ENCODE results near the gene ZNF660. TPM values are rescaled to one million over a fixed set of nuclear protein-coding genes. Genes with fewer than 3 reads are reported as not detected.

The ZNF660 gene
- total and polyA plus RNA-seq, 2 experiments from 2014 or later = 4.0 to 9.8 TPM

- H3K4me1 ChIP-seq (ENCODE audit: insufficient read depth) = peaks cover 10% of the 10 kb centered on the region
- peak overlapping the region; percentile 83 for H3K4me2 ChIP-seq
- H3K27me3 ChIP-seq = peaks cover 10% of the 10 kb centered on the region
- peak overlapping the region; percentile 67 for H3K4me3 ChIP-seq
- H4K20me1 ChIP-seq (ENCODE audit: insufficient read depth, poor library complexity, severe bottlenecking) = no peaks in the 10 kb centered on the region
- TF ChIP-seq CTCF (IDR thresholded peaks at IDR 0.05; ENCODE audit: poor library complexity) (no peak), EZH2phosphoT487 (IDR thresholded peaks at IDR 0.05; ENCODE audit: low read depth, severe bottlenecking, unreplicated experiment) (no peak), EZH2 (IDR thresholded peaks at IDR 0.05; ENCODE audit: borderline replicate concordance) (no peak)
- no peak for DNase-seq (ENCODE audit: low spot score)
- H3K9me2 ChIP-seq (replicated peaks; ENCODE audit: insufficient read depth) = no peaks in the 10 kb centered on the region
- peak overlapping the region; percentile 87 for H2AFZ ChIP-seq
- WGBS (ENCODE audit: low lambda C conversion rate, missing lambda C conversion rate) = 13% methylated on average over 5 of the region's 5 CpGs
- H3K36me3 ChIP-seq (replicated peaks; ENCODE audit: insufficient read depth, low read depth) = no peaks in the 10 kb centered on the region
- peaks cover 27% of the 10 kb centered on the region for H3K79me2 ChIP-seq
- peak overlapping the region; percentile 84 for H3K27ac ChIP-seq
- no peaks in the 10 kb centered on the region for H3K9me3 ChIP-seq (ENCODE audit: low read depth)
Observed at GRCh38 chr3:44555723-44556122, 29.0 kb upstream of the ZNF660 start.

DNA sequence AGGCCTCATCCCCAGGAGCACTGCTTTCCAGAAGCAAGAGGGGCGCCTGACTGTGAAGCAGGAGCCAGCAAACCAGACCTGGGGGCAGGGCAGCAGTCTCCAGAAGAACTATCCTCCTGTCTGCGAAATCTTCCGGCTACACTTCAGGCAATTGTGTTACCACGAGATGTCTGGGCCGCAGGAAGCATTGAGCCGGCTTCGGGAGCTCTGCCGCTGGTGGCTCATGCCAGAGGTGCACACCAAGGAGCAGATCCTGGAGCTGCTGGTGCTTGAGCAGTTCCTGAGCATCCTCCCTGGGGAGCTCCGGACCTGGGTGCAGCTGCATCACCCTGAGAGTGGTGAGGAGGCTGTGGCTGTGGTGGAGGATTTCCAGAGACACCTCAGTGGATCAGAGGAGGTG is 27.7 kb upstream of the ZNF660 start:
- Histone ChIP-seq H2AFZ (no peak overlapping the region), H3K4me3 (no peak overlapping the region), H3K79me2 (peaks cover 27% of the 10 kb centered on the region), H3K9me3 (ENCODE audit: low read depth) (no peaks in the 10 kb centered on the region), H3K4me1 (ENCODE audit: insufficient read depth) (peaks cover 10% of the 10 kb centered on the region), H3K36me3 (replicated peaks; ENCODE audit: insufficient read depth, low read depth) (no peaks in the 10 kb centered on the region), H4K20me1 (ENCODE audit: insufficient read depth, poor library complexity, severe bottlenecking) (no peaks in the 10 kb centered on the region), H3K4me2 (peak overlapping the region; percentile 83), H3K27me3 (peaks cover 6% of the 10 kb centered on the region), H3K27ac (no peak overlapping the region), H3K9me2 (replicated peaks; ENCODE audit: insufficient read depth) (no peaks in the 10 kb centered on the region)
- DNase-seq (ENCODE audit: low spot score) = no peak
- WGBS (ENCODE audit: low lambda C conversion rate, missing lambda C conversion rate) = 97% methylated on average over 9 of the region's 9 CpGs
- TF ChIP-seq EZH2phosphoT487 (IDR thresholded peaks at IDR 0.05; ENCODE audit: low read depth, severe bottlenecking, unreplicated experiment) (no peak), EZH2 (IDR thresholded peaks at IDR 0.05; ENCODE audit: borderline replicate concordance) (no peak), CTCF (IDR thresholded peaks at IDR 0.05; ENCODE audit: poor library complexity) (no peak)

GRCh38 chr3:44561076-44561475 is 23.7 kb upstream of the ZNF660 start:
- H3K27ac ChIP-seq = no peak overlapping the region
- H3K27me3 ChIP-seq = no peaks in the 10 kb centered on the region
- no peak overlapping the region for H2AFZ ChIP-seq
- no peak for DNase-seq (ENCODE audit: low spot score)
- H3K4me2 ChIP-seq = no peak overlapping the region
- H3K4me1 ChIP-seq (ENCODE audit: insufficient read depth) = peaks cover 7% of the 10 kb centered on the region
- no peak for TF ChIP-seq CTCF (IDR thresholded peaks at IDR 0.05; ENCODE audit: poor library complexity)
- TF ChIP-seq EZH2phosphoT487 (IDR thresholded peaks at IDR 0.05; ENCODE audit: low read depth, severe bottlenecking, unreplicated experiment) = no peak
- no peak for TF ChIP-seq EZH2 (IDR thresholded peaks at IDR 0.05; ENCODE audit: borderline replicate concordance)
- peaks cover 22% of the 10 kb centered on the region for H3K79me2 ChIP-seq
- H3K36me3 ChIP-seq (replicated peaks; ENCODE audit: insufficient read depth, low read depth) = peaks cover 3% of the 10 kb centered on the region
- H4K20me1 ChIP-seq (ENCODE audit: insufficient read depth, poor library complexity, severe bottlenecking) = no peaks in the 10 kb centered on the region
- 91% methylated on average over 1 of the region's 1 CpG for WGBS (ENCODE audit: low lambda C conversion rate, missing lambda C conversion rate)
- no peaks in the 10 kb centered on the region for H3K9me3 ChIP-seq (ENCODE audit: low read depth)
- H3K4me3 ChIP-seq = no peak overlapping the region
- no peaks in the 10 kb centered on the region for H3K9me2 ChIP-seq (replicated peaks; ENCODE audit: insufficient read depth)

DNA sequence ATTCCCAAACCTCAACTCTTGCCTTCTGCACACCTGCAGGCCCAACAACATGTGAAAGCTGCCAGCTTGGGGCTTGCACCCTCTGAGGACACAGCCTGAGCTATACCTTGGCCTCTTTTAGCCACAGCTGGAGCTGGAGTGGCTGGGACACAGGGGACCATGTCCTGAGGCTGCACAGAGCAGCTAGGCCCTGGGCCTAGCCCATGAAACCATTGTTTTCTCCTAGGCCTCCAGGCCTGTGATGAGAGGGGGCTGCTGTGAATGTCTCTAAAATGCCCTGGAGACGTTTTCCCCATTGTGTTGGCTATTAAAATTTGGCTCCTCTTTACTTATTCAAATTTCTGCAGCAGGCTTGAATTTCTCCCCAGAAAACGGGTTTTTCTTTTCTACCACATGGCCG is 22.6 kb upstream of the ZNF660 start:
- Histone ChIP-seq H3K9me2 (replicated peaks; ENCODE audit: insufficient read depth) (no peaks in the 10 kb centered on the region), H3K79me2 (peaks cover 12% of the 10 kb centered on the region), H3K4me3 (no peak overlapping the region), H3K27me3 (no peaks in the 10 kb centered on the region), H4K20me1 (ENCODE audit: insufficient read depth, poor library complexity, severe bottlenecking) (no peaks in the 10 kb centered on the region), H3K4me2 (no peak overlapping the region), H3K4me1 (ENCODE audit: insufficient read depth) (no peaks in the 10 kb centered on the region), H3K36me3 (replicated peaks; ENCODE audit: insufficient read depth, low read depth) (peaks cover 3% of the 10 kb centered on the region), H3K27ac (no peak overlapping the region), H2AFZ (no peak overlapping the region), H3K9me3 (ENCODE audit: low read depth) (no peaks in the 10 kb centered on the region)
- no peak for DNase-seq (ENCODE audit: low spot score)
- no peak for TF ChIP-seq EZH2 (IDR thresholded peaks at IDR 0.05; ENCODE audit: borderline replicate concordance)
- TF ChIP-seq EZH2phosphoT487 (IDR thresholded peaks at IDR 0.05; ENCODE audit: low read depth, severe bottlenecking, unreplicated experiment) = no peak
- no peak for TF ChIP-seq CTCF (IDR thresholded peaks at IDR 0.05; ENCODE audit: poor library complexity)
- 95% methylated on average over 3 of the region's 3 CpGs for WGBS (ENCODE audit: low lambda C conversion rate, missing lambda C conversion rate)
